ENCODE data around the gene PINK1.

PINK1 gene

DNA sequence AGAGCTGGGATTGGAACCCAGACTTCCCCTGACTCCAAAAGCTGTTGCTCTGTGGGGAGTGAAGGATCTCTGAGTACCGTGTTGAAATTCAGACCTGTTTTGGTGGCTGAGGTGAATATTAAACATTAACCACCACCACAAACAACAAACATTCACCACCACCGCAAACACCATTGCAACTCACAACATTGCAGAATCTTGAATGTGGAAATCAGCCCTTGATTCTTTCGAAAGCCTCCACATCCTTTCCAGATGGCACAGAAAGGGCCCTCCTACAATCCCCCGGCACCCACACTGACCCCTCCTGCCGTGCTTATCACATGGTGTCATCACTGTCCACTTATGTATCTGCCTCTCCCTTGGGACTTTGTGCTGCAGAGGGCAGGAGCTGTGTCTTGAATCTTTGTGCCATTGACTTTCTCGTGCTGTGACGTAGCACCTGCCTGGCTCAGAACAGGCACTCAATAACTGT, 42.9 kb upstream of the PINK1 start:
- no peak for DNase-seq (ENCODE audit: low read depth)
- TF ChIP-seq, protein P1, sequence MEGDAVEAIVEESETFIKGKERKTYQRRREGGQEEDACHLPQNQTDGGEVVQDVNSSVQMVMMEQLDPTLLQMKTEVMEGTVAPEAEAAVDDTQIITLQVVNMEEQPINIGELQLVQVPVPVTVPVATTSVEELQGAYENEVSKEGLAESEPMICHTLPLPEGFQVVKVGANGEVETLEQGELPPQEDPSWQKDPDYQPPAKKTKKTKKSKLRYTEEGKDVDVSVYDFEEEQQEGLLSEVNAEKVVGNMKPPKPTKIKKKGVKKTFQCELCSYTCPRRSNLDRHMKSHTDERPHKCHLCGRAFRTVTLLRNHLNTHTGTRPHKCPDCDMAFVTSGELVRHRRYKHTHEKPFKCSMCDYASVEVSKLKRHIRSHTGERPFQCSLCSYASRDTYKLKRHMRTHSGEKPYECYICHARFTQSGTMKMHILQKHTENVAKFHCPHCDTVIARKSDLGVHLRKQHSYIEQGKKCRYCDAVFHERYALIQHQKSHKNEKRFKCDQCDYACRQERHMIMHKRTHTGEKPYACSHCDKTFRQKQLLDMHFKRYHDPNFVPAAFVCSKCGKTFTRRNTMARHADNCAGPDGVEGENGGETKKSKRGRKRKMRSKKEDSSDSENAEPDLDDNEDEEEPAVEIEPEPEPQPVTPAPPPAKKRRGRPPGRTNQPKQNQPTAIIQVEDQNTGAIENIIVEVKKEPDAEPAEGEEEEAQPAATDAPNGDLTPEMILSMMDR (IDR thresholded peaks at IDR 0.05; ENCODE audit: low read depth, low read length, missing control alignments) = no peak
- H3K4me3 ChIP-seq (ENCODE audit: low read depth, low read length) = no peak overlapping the region

DNA sequence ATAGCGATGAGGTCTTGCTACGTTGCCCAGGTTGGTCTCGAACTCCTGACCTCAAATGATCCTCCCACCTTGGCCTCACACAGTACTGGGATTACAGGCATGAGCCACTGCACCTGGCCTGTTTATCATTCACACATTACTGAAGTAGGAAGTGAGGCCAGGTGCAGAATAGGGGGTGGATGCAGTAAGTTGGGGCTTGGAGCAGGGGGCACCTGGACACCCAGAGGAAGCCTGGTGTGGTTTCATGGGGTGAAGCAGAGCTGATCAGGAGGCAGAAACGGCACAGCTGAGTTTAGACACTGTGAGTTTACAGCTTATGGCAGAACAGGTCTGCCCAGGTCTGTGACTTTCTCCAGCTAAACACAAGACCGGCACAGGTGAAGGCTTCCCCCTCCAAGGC, 39.5 kb upstream of the PINK1 start:
- no peak overlapping the region for H3K4me3 ChIP-seq (ENCODE audit: low read depth, low read length)
- no peak for DNase-seq (ENCODE audit: low read depth)
- TF ChIP-seq, protein P1 (IDR thresholded peaks at IDR 0.05; ENCODE audit: low read depth, low read length, missing control alignments) = no peak

DNA sequence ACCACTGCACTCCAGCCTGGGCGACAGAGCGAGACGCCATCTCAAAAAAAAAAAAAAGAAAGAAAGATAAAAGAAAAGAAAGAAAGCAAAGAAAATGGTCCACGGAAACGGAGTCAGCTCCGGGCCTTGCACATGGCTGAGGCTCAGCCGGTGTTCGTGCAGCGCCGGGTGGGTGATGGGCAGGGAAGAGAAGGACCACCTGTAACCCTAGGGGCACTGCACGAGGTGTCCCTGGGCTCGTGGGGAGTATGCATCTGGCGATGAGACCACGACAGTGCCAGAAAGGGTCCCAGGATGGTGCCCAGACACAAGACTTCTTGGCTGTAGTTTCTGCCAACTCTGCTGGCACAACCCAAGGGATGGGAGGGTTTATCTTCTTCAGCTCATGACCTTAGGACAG, 38.5 kb upstream of the PINK1 start:
- no peak overlapping the region for H3K4me3 ChIP-seq (ENCODE audit: low read depth, low read length)
- TF ChIP-seq, protein P1 (IDR thresholded peaks at IDR 0.05; ENCODE audit: low read depth, low read length, missing control alignments) = no peak
- DNase-seq (ENCODE audit: low read depth) = no peak

DNA sequence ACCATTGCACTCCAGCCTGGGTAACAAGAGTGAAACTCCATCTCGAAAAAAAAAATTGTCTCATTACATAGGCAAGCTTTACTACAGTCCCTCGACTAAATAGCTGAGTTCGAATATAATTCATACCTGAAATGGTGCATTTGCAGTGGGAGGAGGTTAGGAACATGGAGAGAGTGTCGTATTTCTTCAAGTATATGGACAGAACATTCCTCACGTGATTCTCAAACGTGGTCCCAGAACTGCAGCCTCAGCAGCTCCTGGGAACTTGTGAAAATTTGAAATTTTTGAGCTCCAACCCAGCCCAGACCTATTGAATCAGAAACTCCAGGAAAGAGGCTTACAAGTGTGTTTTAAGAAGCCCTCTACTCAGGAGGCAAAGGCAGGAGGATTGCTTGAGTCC, 37.2 kb upstream of the PINK1 start:
- no peak overlapping the region for H3K4me3 ChIP-seq (ENCODE audit: low read depth, low read length)
- DNase-seq (ENCODE audit: low read depth) = no peak
- TF ChIP-seq, protein P1 (IDR thresholded peaks at IDR 0.05; ENCODE audit: low read depth, low read length, missing control alignments) = no peak

DNA sequence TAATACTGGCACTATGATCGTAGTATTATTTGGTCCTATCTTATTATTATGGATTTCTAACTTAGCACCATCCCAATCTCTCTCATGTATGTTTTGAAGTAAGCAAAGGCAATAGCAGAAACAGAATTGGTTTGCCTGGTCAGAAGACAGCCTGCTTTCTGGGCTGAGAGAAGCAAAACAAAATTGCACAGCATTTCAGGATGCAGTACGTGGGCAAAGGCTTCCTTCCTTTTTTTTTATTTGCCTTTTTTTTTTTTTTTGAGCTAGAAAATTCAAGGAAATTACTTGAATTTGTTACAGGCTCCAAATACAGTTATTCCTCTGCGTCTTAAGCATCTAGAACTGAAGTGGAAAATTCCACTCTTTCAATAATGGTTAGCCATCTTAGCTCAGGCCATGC, 35.6 kb upstream of the PINK1 start:
- TF ChIP-seq, protein P1 (IDR thresholded peaks at IDR 0.05; ENCODE audit: low read depth, low read length, missing control alignments) = no peak

DNA sequence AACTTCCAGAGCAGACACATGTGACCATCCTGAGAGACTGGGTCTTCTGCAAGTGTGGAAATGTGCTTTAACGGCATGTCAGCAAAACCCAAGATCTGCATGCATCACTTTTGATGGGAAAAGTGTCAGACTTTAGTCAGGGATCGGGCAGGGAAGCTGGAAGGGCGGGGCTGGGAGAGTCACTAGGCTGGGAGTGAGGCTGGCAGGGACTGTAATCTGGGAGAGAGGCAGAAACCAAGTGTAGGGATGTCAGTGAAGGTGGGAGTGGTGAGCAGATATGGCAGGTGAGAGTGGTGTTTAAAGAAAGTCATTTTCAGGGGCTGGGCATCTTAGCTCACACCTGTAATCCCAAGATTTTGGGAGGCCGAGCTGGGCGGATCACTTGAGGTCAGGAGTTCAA, 33.1 kb upstream of the PINK1 start:
- DNase-seq (ENCODE audit: low read depth) = no peak
- TF ChIP-seq, protein P1 (IDR thresholded peaks at IDR 0.05; ENCODE audit: low read depth, low read length, missing control alignments) = no peak

More for the DNA sequence above, 35.6 kb upstream of the PINK1 start:
- H3K4me3 ChIP-seq (ENCODE audit: low read depth, low read length) = no peak overlapping the region
- no peak for DNase-seq (ENCODE audit: low read depth)

DNA sequence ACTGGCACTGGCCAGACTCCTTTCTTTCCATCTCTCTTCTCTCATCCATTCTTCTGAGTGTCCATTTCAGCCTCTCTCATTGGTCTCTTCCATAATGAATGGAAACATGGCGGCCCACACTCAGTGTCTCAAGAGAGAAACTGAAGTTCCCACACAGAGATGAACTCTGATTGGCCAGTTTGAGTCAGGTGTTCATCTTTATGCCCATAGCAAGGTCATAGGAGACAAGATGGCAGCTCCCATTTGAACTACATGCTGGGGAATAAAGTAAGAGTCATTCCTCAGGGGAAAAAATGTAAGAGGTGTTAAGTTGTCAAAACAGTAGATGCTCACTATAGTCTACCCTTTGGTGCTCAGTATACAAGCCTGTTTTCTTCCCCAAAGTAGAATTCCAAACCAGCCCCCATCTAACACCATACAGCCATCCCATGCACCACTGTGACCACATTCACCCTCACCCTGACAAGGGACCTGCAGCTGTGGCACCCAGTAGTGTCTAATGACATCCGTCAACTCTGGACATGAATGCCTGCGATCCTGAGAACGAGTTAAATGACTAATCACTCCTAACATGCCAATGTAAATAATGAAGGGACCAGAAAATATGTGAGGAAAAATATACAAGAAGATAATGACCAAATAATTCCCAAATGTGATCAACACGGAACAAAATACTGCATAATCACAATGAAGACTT, 32.0 kb upstream of the PINK1 start:
- DNase-seq (ENCODE audit: low read depth) = no peak
- TF ChIP-seq, protein P1 (IDR thresholded peaks at IDR 0.05; ENCODE audit: low read depth, low read length, missing control alignments) = no peak
- no peak overlapping the region for H3K4me3 ChIP-seq (ENCODE audit: low read depth, low read length)

More for the DNA sequence above, 33.1 kb upstream of the PINK1 start:
- no peak overlapping the region for H3K4me3 ChIP-seq (ENCODE audit: low read depth, low read length)
